Skeletal muscle satellite cell (primary cell): ENCODE data around the gene MFAP3.
"Not testable (repeated sequence)": the region's sequence is repeated elsewhere in the genome, so short reads cannot be mapped to it uniquely, and the experiment has no call there.

Experiments used
- H3K27me3 ChIP-seq: 2 replicates; pipeline ENCODE4 v1.7.0; 2013; ENCODE audit warnings: low read length; ENCODE audit not compliant: control insufficient read depth, insufficient read depth
- H3K36me3 ChIP-seq: 2 replicates; pipeline ENCODE4 v1.7.0; 2013; ENCODE audit warnings: mild to moderate bottlenecking, control low read depth, low read length; ENCODE audit not compliant: insufficient read depth
- H3K4me1 ChIP-seq: 2 replicates; pipeline ENCODE4 v1.7.0; 2013; ENCODE audit warnings: low read length; ENCODE audit not compliant: control insufficient read depth, insufficient read depth
- H3K4me2 ChIP-seq: 2 replicates; pipeline ENCODE4 v1.7.0; 2013; ENCODE audit warnings: mild to moderate bottlenecking, low read length
- H3K4me3 ChIP-seq: 2 replicates; pipeline ENCODE4 v1.7.0; 2013; ENCODE audit warnings: low read length
- H3K9ac ChIP-seq: 2 replicates; pipeline ENCODE4 v1.7.0; 2013; ENCODE audit warnings: mild to moderate bottlenecking, low read depth, low read length, moderate library complexity
- H3K9me3 ChIP-seq: replicated peaks from 2 replicates; pipeline ENCODE4 v1.7.0; 2013; ENCODE audit warnings: mild to moderate bottlenecking, control low read depth, low read length

Gene MFAP3

GRCh38 chr5:154018919-154019318, 19.8 kb upstream of the MFAP3 start:
- H3K4me2 ChIP-seq, H3K9me3 ChIP-seq, H3K27me3 ChIP-seq, H3K9ac ChIP-seq, H3K4me1 ChIP-seq, H3K4me3 ChIP-seq: not testable (repeated sequence)
- H3K36me3 ChIP-seq, result peaks cover 11% of the 10 kb centered on the region

DNA sequence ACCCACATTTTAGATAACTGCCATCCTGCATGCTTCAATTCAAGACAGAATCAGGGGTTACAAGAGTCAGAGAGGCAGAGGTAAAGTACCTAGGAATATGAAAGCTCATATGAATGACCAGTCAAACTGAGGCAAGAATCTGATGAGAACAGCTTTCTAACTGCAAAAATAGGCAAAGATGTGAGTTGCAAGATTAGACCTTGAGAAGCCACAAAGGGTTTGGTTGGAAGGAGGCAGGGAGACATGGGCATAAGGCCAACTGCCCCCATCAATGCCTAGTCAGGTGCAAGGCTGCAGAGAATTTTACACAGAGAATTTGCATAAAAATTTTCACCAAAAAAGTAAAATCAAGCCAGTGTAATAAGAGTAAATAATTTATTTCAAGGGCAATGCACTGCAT, 12.8 kb upstream of the MFAP3 start:
- Histone ChIP-seq H3K9me3 (no peaks in the 10 kb centered on the region), H3K36me3 (peaks cover 28% of the 10 kb centered on the region), H3K4me1 (no peaks in the 10 kb centered on the region), H3K27me3 (no peaks in the 10 kb centered on the region), H3K4me2 (no peak overlapping the region), H3K4me3 (no peak overlapping the region), H3K9ac (no peak overlapping the region)

- no peak overlapping the region for H3K4me2 ChIP-seq
- no peak overlapping the region for H3K9ac ChIP-seq
- no peaks in the 10 kb centered on the region for H3K9me3 ChIP-seq
- no peaks in the 10 kb centered on the region for H3K27me3 ChIP-seq
- peaks cover 19% of the 10 kb centered on the region for H3K36me3 ChIP-seq
- no peaks in the 10 kb centered on the region for H3K4me1 ChIP-seq
- H3K4me3 ChIP-seq, result no peak overlapping the region
Observed at GRCh38 chr5:154031937-154032489, 6.8 kb upstream of the MFAP3 start.

GRCh38 chr5:154034944-154035343, 3.8 kb upstream of the MFAP3 start:
- no peaks in the 10 kb centered on the region for H3K9me3 ChIP-seq
- H3K4me3 ChIP-seq, result no peak overlapping the region
- no peak overlapping the region for H3K9ac ChIP-seq
- H3K27me3 ChIP-seq, result no peaks in the 10 kb centered on the region
- H3K4me1 ChIP-seq, result peaks cover 11% of the 10 kb centered on the region
- H3K4me2 ChIP-seq, result no peak overlapping the region
- H3K36me3 ChIP-seq, result peaks cover 11% of the 10 kb centered on the region

DNA sequence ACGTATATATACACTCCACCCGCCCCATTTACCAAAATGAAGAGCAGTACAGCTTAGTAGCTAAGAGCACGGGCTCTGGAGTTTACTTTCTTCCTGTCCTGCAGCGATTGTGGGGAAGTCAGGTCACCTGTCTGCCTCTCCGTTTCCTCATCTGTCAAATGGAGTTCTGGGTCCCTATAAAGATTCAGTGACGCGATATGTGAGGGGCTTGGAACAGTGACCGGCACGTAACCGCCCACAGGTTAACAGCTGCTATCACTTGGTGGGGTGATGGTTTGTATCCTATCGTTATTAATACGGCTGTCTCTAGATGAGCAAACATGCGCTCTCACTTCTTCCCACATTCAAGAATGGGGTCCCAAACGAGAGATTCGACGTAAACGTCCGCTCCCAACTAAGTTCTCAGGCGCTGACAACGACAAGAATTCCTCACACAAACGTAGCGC, 483 bp upstream of the MFAP3 start:
- peak overlapping the region; percentile 89 for H3K9ac ChIP-seq
- H3K4me2 ChIP-seq, result peak overlapping the region; percentile 79
- H3K9me3 ChIP-seq, result no peaks in the 10 kb centered on the region
- H3K27me3 ChIP-seq, result no peaks in the 10 kb centered on the region
- H3K4me3 ChIP-seq, result peak overlapping the region; percentile 82
- H3K4me1 ChIP-seq, result peaks cover 16% of the 10 kb centered on the region
- H3K36me3 ChIP-seq, result no peaks in the 10 kb centered on the region

DNA sequence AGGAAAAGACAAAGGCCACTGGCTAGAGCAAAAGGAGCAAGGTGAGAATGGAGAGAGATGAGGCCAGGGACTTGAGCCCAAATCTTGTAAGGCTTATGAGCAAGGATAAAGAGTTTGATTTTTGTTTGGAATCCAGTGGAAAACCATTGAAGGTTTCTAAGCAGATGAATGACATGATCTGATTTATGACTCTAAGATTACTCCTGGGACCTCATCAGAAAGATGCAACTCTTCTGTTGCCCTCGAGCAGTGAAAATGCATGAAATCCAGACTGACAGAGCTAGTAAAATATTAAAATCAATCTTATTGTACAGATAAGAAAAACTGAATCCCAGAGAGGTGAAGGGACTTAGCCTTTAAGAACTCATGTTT, 677 bp downstream of the MFAP3 start:
- peaks cover 16% of the 10 kb centered on the region for H3K4me1 ChIP-seq
- H3K9me3 ChIP-seq, result no peaks in the 10 kb centered on the region
- H3K4me2 ChIP-seq, result peak overlapping the region; percentile 79
- H3K27me3 ChIP-seq, result no peaks in the 10 kb centered on the region
- H3K4me3 ChIP-seq, result peak overlapping the region; percentile 82
- H3K9ac ChIP-seq, result peak overlapping the region; percentile 89
- no peaks in the 10 kb centered on the region for H3K36me3 ChIP-seq

DNA sequence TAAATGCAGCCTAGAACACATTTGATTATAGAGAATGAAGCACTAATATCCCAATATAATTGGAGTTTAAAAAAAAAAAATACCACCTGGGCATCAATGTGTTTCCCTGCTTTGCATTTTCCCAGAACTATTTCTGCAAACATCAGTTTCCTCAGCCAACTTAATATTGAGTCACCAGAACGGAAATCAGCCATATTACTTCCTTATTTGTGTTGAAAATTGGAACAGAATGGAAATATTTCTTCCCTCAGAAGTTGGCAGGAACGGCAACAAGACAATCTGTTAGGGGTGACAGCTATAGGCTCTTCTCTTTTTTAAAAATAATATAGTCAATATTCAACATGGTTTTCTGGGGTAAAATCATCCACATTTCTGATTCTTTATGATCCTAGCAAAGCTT, 4.0 kb downstream of the MFAP3 start:
- Histone ChIP-seq H3K36me3 (no peaks in the 10 kb centered on the region), H3K9ac (no peak overlapping the region), H3K4me1 (peaks cover 16% of the 10 kb centered on the region), H3K27me3 (no peaks in the 10 kb centered on the region), H3K4me2 (no peak overlapping the region), H3K9me3 (no peaks in the 10 kb centered on the region), H3K4me3 (no peak overlapping the region)

DNA sequence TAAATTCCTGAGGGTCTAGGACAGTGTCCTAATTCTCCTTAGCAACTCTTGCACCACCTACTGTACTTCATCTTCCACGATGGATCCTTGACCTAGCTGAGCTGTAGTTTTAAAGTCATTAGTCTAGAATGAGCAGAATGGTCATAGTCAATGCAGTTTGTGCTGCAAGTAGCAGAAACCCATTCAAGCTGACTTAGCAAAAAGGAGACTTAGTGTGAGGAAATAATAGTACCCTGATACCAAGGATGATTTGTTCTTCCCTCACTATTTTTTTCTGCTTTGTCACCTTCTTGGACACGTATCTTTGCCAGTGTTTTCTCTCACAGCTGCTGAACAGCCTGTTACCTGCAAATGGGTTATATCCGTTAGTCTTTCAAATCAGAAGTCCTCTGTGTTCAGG, 5.3 kb downstream of the MFAP3 start:
- Histone ChIP-seq H3K9ac (no peak overlapping the region), H3K36me3 (no peaks in the 10 kb centered on the region), H3K4me1 (peaks cover 14% of the 10 kb centered on the region), H3K9me3 (no peaks in the 10 kb centered on the region), H3K4me2 (no peak overlapping the region), H3K27me3 (no peaks in the 10 kb centered on the region), H3K4me3 (no peak overlapping the region)

DNA sequence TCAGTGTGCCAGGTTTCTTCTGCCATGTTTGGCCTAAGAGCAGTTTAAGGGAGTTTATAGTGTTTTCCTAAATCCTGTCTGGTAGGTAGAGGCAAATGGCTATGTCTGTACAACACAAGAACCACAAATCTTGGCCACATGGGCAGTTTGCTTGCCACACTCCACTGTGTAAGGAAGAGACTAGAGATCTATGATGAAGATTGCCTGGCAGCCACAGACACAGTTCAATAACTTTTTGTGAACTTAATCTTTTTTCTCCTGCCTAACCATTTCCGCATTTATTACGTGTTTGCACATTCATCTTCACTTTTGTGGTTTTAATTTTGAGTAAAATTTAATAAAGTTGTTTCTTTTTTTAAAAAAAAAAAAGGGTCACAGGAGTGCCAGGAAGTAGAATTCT, 5.8 kb downstream of the MFAP3 start:
- Histone ChIP-seq H3K4me2 (no peak overlapping the region), H3K9me3 (no peaks in the 10 kb centered on the region), H3K27me3 (no peaks in the 10 kb centered on the region), H3K9ac (no peak overlapping the region), H3K4me1 (peaks cover 13% of the 10 kb centered on the region), H3K4me3 (no peak overlapping the region), H3K36me3 (no peaks in the 10 kb centered on the region)

- H3K36me3 ChIP-seq, result peaks cover 13% of the 10 kb centered on the region
- H3K4me2 ChIP-seq, result peak overlapping the region; percentile 16
- no peak overlapping the region for H3K4me3 ChIP-seq
- peaks cover 10% of the 10 kb centered on the region for H3K4me1 ChIP-seq
- no peak overlapping the region for H3K9ac ChIP-seq
- H3K27me3 ChIP-seq, result no peaks in the 10 kb centered on the region
- no peaks in the 10 kb centered on the region for H3K9me3 ChIP-seq
Observed at GRCh38 chr5:154046486-154046885, 7.7 kb downstream of the MFAP3 start.

- no peak overlapping the region for H3K4me3 ChIP-seq
- H3K4me2 ChIP-seq, result no peak overlapping the region
- H3K9ac ChIP-seq, result no peak overlapping the region
- H3K9me3 ChIP-seq, result no peaks in the 10 kb centered on the region
- H3K27me3 ChIP-seq, result no peaks in the 10 kb centered on the region
- peaks cover 8% of the 10 kb centered on the region for H3K4me1 ChIP-seq
- H3K36me3 ChIP-seq, result peaks cover 13% of the 10 kb centered on the region
Observed at GRCh38 chr5:154047324-154047723, 8.6 kb downstream of the MFAP3 start.

DNA sequence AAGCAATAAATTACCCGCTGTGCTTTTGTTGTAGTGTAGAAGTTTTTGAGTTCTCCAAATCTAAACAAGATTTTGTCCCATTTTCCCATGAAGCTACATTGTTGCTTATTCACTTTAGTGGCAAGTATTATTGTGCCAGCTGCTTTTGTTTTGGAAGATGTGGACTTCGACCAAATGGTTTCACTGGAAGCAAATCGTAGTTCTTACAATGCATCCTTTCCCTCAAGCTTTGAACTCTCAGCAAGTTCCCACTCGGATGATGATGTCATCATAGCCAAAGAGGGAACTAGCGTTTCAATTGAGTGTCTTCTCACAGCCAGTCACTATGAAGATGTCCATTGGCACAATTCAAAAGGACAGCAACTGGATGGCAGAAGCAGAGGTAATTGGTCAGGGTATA, 10.9 kb downstream of the MFAP3 start:
- Histone ChIP-seq H3K4me2 (no peak overlapping the region), H3K9ac (no peak overlapping the region), H3K36me3 (peaks cover 34% of the 10 kb centered on the region), H3K4me3 (no peak overlapping the region), H3K4me1 (peaks cover 5% of the 10 kb centered on the region), H3K27me3 (no peaks in the 10 kb centered on the region), H3K9me3 (no peaks in the 10 kb centered on the region)
